NCI-H226 (cell line): ENCODE results near the gene EYA4.

Experiments
- DNase-seq: peaks from one replicate; pipeline ENCODE4 v3.0.0-alpha.2; 2015

EYA4 gene

DNA sequence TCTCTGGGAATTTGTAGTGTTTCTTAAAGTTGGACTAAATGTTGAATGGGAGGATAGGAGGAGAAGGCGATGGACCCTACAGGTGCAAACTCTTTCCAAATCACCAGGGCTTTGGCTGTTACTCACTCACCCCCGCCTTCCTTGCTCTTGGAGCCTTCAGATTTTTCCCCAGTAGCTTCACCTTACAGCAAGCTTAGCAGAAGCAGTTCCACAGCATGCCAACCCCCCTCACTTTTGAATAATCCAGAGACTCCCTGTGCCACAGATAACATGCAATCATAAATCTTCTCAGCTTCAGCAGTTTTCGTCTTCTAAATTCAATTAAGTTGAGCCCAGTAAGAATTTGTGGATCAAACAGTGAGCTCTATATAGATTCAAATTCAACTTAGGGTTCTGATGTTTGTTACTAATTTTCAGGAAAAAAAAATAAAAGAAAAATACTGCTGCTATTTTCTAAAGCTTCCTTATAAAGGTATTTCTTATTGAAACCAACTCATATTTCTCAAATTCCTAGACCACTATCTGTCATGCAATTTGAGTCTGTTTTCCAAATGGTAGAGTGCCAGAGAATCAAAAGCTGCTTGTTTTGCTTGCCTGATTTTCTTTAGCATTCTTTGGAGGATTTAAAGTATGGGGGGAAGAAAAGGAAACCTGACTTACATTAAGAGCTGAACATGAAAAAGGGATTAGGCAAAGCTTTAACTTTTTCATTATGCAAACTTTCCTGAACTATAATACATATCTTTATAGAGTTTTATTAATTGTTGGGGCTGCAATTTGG is 166.4 kb downstream of the EYA4 start:
- peak; percentile 55 for DNase-seq

DNA sequence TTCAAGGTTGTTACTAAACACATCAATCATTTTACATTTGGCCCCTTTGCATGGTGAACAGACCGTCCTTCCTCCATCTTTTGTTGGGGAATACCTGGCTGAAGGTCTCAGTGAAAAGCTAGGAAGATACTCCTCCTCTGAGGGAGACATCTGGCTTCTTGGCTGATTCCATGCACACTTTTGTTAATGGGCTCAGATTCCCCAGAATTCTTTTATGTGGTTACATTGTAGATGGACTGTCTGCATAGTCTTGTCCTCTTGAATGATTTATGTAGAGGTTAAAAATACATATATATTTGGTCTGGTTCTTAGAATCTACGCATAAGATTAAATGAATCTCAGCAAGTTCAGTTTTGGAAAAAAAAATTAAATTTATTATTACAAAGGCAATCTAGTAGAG is 167.0 kb downstream of the EYA4 start:
- DNase-seq, result no peak

GRCh38 chr6:133408543-133408942 is 167.4 kb downstream of the EYA4 start:
- peak; percentile 76 for DNase-seq

- no peak for DNase-seq
Observed at GRCh38 chr6:133410638-133411435, 169.7 kb downstream of the EYA4 start.

- DNase-seq, result no peak
Observed at GRCh38 chr6:133411757-133412156, 170.6 kb downstream of the EYA4 start.

DNA sequence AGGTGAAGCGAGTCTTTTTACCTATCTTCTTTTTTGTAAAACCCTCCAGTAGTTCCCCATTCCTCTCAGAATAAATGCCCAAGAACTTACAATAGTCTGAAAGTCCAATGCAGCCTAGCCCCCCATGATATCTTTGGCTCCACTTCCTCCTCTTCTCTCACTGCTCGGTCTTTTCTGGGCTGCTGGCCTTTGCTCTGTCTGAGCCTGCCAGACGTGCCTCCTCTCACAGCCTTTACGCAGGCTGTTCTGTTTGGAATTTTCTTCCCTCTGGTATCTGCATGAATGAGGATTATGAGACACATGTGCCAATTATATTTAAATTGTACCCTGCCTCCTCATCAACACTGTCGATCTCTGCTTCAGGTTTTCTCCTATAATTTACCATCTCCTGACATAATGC is 174.1 kb downstream of the EYA4 start:
- no peak for DNase-seq

DNA sequence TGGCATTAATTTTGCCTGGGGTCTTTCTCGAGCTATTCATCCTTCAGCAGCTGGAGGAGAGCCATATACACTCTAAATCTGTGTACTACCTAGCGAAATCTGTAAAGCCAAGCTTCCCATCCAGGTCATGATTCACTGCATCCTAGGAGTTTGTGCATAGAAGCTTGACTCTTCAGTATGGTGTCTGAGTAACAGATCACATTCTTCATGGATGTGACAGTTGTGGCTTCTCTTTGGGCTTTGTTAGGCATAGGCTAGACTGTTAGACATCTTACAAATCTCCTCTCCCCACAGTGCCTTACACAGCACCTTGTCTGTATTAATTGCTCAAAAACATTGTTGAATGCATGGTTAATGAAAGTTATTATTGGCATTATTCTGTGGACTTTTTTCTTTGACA is 177.0 kb downstream of the EYA4 start:
- DNase-seq, result no peak

- DNase-seq, result no peak
Observed at GRCh38 chr6:133423242-133423641, 182.1 kb downstream of the EYA4 start.

GRCh38 chr6:133424359-133424758 is 183.2 kb downstream of the EYA4 start:
- no peak for DNase-seq

DNA sequence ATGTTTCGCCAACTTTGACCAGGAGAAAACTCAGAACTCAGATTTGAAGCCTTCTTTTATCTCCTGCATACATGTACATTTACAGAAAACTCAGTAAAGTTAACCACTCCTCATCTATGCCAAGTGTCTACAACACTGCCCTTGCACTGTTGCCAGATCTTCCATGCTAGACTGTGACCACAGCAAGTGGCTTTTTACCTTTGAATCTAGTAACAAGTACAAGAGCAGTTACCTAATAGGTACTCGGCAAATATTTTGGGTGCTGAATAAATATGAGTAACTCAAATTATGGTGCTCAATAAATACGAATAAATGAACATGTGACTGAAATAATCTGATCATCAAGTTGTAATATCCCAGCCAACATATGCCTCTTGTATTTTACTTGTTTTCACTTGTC is 184.9 kb downstream of the EYA4 start:
- no peak for DNase-seq

GRCh38 chr6:133428295-133428694 is 187.1 kb downstream of the EYA4 start:
- peak; percentile 11 for DNase-seq

DNA sequence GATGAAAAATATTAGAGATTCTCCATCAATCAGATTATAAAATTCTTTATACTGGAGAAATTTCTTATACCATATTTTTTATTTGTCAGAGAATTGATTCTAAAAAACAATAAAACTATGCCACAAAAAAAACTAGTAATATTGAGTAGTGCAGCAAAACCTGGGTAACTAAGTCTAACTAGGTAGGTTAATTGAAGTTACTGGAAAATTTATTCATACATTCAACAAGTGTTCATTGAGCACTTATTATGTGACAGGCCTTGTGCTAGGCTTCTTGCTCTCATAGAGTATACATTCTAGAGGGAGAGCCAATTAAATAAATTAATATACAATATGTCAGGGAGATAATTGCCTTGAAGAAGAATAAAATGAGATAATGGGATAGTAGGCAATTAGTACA is 189.4 kb downstream of the EYA4 start:
- DNase-seq, result no peak

- no peak for DNase-seq
Observed at GRCh38 chr6:133431031-133431430, 189.9 kb downstream of the EYA4 start.

- no peak for DNase-seq
Observed at GRCh38 chr6:133432021-133432989, 191.1 kb downstream of the EYA4 start.

DNA sequence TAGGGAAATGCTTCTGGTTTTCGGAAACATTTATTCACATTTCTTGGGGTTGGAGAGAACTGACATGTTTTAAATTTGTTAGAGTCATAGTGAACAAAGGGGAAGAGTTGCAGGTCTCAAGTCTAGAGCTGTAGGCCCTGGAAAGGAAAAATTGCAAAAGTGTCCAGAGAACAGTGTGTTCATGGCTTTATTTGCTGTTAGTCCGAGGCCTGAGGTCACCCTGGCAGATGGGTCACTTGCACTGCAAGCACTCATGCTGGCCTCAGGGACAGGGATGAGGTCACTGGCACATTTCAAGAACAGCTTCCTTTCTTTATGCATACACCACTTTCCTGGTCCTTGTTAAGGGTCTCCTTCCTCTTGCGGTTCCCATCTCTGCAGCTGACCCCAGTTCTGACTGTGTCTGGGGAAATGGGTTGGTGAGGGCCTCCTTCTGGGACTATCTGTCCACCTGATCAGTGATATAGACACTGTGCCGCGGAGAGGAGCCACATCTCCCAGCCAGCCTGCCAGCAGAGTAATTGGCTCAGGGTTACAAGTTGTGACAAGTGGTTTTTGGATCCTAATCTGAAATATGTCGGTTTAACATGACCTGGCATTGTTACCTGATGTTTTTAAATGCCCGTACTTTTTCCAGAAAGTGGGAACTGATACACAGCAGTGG is 194.0 kb downstream of the EYA4 start:
- DNase-seq, result no peak

DNA sequence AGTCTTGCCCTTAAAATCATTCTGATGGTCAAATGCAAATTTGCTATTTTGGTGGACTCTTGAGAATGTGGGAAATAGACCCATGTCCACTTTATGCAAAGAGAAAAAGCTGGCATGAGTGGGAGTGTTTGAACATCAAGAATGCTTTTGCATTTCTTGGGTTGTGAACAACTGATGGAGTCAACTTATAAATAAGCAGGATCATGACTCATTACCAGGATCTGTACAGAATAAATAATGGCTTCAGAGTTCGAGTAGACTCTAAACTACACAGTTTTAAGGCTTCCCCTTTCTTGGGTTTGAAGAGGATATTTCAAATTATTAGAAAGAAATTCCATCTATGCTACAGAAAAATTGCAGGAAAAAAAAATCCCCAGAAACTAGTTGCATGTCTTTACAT is 195.5 kb downstream of the EYA4 start:
- DNase-seq, result peak; percentile 33

DNA sequence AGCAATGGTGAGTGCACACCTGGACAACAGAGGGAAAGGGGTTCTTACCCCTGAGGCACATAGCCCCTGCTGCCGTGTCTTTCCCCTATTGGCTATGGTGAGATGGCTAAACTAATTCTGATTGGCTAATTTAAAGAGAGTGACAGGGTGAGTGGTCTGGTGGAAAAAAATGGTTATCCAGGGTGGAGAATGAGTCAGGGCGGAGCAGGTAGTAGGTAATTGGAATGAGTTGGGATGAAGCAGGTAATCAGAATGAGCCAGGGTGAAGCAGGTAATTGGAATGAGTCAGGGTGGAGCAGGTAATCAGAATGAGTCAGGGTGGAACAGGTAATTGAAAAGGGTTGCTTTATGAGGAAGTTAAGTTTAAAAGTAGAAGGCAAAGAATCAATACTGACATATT is 200.3 kb downstream of the EYA4 start:
- DNase-seq, result no peak

DNA sequence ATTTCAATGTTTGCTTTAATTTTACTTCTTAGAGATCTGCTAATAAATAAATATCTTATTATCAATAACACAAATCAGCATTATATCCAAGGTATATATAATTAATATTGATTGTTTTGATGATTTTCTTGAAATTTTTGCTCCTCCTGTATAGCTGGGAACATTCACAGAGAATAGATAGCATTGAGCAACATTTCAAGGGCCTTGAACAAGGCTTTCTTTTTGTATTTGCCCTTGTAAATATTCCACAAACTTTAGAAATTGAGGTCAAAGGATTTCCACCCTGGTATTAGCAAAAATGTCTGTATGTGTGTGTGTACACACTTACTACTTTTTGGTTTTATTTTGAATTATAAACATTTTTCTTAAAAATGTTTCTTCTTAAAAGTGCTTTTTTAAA is 205.6 kb downstream of the EYA4 start:
- no peak for DNase-seq

DNA sequence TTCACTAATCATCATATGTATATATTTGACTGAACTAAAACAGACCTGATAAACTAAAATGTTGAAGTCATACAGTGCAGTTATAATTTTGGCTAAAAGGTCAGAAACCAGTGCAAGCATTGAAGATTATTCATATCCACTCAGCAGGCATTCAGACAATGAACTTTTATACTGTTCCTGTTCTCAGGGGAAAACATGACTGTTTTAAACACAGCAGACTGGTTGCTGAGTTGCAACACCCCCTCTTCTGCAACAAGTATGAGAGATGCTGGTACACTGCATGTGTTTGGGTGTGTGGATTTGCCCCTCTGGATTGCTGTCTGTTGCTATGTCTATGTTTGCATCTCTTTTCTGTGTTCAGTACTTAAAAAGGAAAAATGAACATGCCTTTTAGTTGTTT is 206.8 kb downstream of the EYA4 start:
- DNase-seq, result no peak

DNA sequence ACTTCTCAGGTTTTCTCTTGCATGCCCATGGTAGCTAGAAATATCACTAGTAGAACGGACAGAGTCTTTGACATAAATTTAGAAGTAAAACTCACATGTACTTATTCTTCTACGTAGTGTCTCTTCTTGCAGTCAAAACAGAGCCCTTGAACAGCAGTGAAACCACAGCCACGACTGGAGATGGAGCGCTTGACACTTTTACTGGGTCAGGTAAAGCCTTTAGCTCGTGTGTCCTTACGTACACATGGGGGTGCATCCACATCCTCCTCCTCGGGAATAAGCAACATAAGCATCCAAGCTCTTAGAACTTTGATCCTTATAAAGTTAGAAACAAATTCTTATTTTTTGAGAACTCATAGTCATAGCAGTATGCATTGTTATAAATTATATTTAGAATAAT is 215.3 kb downstream of the EYA4 start:
- DNase-seq, result no peak

DNA sequence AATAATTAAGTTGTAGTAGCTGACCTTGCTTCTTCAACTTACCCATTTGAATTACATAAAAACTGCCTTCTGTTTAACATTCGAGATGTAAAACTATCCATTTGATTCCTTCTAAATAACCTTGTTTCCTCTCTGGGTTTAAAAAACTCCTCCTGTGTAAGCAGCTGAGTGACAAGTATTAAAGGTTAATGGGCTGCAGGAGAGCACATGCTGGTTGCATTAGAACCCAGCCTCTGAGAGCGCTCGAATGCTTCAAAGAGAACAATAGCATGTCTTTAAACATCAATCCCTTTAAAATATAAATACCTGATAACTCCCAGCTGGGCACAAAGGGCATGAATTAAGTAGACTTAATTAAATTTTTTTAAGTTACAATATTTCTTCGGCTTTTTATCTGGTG is 215.8 kb downstream of the EYA4 start:
- DNase-seq, result no peak

DNA sequence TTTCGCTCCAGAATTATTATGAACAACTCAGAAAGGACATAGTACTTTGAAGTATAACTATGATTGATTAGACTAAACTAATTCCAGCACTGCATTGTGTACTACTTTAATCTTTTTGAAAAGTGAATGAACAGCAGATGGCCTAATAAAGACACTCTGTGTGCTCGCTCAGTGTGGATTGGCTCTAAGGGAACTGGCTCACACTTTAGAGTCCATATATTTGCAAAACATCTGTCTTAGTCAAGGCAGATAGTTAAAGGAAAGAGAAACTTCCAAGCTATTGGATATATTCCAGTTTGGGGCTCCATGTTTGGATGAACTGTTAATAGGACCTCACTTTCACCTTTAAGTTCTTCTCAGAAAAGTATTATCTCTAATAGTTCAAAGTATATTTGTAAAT is 218.9 kb downstream of the EYA4 start:
- DNase-seq, result no peak

- DNase-seq, result no peak
Observed at GRCh38 chr6:133463790-133464189, 222.6 kb downstream of the EYA4 start.
